Stimulated activated CD4-positive, alpha-beta T cell treated with anti-CD3 and anti-CD28 coated beads, Interleukin-1b, Interleukin-23, amount 100 ng/mL, for 1 hour (primary cell): ENCODE results near the gene TEX51.

Experiments used
- DNase-seq, 2 donors: peaks; one replicate each; pipeline ENCODE4 v3.0.0-alpha.2; 2020; ENCODE audit warnings: low read depth in 2 of 2

TEX51 gene

GRCh38 chr2:126891681-126892500 is 6.8 kb upstream of the TEX51 start:
- no peak for DNase-seq

- DNase-seq = no peak
Observed at GRCh38 chr2:126893153-126893552, 5.5 kb upstream of the TEX51 start.

DNA sequence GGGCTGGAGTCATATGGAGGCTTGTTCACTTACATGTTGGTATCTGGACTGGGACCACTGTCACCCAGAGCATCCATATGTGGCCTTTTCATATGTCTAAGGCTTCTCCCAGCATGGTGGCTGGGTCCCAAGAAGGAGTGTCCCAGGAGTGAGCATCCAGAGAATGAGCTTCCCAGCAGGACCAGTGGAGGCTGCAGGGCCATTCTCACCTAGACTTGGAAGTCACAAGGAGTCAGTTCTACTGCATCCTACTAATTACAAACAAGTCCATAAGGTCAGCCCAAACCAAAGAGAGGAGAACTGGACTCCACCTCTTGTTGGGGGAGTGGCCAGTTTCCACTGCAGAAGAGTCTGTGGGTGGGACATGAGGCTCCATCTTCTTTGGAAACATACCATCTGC is 5.1 kb upstream of the TEX51 start:
- no peak for DNase-seq

DNA sequence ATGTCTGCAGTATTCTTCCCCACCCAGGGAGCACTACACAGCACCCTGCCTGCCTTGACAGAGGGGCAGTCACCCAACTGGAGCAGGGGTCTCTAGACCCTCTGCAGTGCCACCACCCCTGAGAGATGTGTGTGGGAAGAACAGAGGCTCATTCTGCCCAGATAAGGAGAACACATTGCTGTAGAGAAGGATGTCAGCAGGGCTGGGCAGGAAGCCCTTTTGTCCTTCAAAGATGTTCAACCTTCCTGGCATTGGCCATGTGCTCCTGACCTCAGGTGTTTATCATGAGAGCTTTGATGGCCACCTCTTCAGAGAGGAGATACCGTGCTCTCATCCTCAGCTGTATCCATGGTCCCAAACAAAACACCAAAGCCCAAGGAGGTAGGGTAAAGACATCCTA is 4.6 kb upstream of the TEX51 start:
- no peak for DNase-seq

DNA sequence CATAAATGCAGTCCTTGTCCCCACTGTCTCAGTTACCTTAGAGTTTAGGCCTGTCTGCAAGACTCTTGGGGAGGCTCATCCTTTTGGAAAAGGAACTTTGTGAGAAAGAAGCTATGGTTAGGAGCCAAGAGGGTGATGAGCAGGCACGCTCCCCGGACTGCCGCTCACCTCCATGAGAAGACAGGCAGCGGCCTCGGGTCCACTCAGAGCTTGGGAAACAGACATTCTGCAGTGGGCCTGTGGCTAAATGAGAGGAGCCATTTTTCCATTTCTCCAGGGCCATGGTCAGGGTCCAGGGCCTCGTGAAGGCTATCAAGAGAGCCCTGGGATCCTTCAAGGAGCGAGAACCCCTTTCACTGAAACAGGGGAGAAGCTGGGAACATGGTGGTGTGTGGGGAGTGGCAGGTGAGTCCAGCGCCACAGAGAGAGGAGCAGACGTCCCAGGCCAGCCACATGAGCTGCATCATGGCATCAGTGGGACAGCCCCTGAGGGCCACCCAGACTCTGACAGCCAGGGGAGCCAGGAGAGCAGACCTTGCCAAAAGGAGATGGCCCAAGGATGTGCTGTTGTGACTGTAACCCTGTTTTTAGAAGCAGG is 4.0 kb upstream of the TEX51 start:
- DNase-seq = no peak

GRCh38 chr2:126895336-126895735 is 3.4 kb upstream of the TEX51 start:
- DNase-seq = no peak

- DNase-seq = no peak
Observed at GRCh38 chr2:126896471-126896870, 2.2 kb upstream of the TEX51 start.

DNA sequence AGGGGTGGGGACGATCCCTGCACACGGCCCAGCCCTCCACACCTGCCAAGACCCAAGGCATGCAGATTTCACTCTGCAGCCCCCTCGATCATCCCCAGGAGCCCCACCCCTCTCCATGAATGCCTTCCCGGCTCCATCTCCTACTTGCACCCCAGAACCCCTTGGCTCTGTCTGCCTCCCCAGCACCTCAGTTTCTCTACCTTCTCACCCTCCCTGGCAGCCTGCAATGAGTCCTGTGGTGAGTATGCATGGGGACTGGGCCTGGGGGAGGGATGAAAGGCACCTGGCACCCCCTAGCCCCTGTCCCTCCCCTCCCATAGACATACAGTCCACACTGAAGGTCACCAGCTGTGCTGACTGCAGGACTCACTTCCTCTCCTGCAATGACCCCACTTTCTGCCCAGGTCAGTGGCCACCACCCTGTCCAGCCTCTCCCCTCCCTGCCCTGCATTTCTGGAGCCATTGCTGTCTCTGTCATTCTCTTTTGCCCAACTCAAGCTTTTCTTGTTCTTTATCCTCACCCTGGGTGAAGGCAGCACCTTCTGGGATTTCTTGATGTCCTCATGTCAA is 1.0 kb downstream of the TEX51 start:
- DNase-seq = no peak

- no peak for DNase-seq
Observed at GRCh38 chr2:126900646-126901319, 2.1 kb downstream of the TEX51 start.

- DNase-seq = no peak
Observed at GRCh38 chr2:126901459-126901858, 2.8 kb downstream of the TEX51 start.

DNA sequence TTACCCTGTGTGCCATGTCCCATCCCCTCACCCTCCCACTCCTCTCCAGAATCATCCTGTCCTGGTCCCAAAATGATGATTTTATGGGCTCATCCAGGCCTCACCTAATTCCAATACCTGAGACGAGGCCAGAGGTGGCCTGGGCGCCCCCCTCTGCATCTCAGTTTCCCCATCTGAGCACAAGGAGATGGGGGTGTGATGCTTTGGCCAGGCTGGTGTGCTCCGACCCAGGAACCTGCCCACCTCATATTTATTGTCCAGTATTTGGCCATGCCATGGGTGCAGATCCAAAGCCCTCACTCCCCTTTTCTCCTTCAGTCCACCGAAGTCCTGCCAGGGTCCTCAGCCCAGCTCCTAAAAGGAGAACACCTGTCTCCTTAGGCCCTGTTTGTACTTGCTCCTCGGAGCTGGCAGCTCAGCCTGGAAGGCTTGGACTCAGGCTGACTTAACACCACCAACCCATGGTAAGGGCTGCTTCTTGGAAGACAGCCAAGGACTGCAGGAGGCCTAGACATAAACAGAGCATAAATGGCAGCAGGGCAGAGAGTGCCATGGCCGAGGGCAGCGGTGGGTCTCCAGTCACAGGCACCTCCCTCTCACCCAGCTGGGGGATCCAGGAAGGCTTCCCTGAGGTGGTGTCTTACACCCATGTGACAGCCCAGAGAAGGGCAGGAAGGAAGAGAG is 3.6 kb downstream of the TEX51 start:
- DNase-seq = no peak

- DNase-seq = no peak
Observed at GRCh38 chr2:126902859-126903258, 4.2 kb downstream of the TEX51 start.

- no peak for DNase-seq
Observed at GRCh38 chr2:126905991-126906390, 7.3 kb downstream of the TEX51 start.

GRCh38 chr2:126906781-126907180 is 8.1 kb downstream of the TEX51 start:
- no peak for DNase-seq

DNA sequence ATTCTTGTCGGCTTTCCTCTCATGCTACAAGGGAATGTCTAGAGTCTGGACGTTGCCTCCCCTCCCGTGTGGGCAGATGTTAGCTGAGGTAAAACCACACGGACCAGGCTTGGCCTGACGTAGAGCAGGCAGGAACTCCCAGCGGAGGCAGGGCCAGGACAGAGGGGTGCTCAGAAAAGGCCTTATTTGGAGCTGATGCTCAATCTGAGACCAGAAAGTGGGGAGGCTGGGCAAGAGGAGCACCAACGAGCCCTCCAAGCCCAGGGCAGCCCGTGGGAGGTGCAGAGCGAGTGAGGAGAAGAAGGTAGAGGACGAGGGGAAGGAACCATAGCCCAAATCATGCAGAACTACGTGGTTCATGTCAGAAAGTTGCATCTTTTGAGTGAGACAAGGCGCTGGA is 9.0 kb downstream of the TEX51 start:
- no peak for DNase-seq

DNA sequence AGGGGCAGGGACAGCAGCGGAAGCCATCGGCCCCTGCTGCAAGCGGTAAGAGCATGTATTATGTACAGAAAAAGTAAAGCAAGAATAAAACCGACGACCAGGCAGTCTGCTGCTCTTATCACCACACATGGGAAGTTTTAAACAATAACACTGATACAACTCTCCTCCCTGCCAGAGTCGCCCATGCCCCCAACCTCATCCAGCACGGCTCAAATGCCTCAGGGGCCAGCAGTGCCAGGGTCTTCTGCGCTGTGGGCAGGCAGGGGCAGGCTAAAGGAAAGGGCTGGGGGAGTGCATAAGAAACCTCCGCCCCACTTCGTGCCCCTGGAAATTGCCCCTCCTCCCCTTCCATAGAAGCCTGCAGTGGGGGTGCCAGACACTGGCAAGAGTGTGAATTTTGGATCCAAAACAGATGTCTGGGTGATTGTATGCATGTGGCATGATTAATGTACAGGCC is 10.1 kb downstream of the TEX51 start:
- DNase-seq = no peak

GRCh38 chr2:126909366-126909765 is 10.7 kb downstream of the TEX51 start:
- DNase-seq = no peak

- DNase-seq = no peak
Observed at GRCh38 chr2:126909781-126910180, 11.1 kb downstream of the TEX51 start.

DNA sequence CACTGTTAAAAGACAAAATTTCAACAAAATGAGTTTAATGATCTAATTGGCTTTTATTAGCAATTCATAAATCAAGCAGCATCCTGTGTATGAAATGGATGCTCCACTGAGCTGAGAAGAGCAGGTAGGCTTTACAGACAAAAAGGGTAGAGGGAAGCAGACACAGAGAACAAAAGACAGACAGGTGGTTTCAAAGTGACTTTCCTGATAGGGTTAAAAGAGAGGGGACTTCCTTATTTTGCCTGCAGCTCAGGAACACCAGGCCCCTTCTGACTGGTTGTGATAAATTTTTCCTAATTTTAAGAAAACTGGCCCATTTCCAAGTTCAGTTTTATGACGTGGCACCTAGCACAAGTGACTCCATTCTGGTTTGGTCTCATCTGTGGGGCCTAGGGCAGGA is 11.9 kb downstream of the TEX51 start:
- DNase-seq = no peak

DNA sequence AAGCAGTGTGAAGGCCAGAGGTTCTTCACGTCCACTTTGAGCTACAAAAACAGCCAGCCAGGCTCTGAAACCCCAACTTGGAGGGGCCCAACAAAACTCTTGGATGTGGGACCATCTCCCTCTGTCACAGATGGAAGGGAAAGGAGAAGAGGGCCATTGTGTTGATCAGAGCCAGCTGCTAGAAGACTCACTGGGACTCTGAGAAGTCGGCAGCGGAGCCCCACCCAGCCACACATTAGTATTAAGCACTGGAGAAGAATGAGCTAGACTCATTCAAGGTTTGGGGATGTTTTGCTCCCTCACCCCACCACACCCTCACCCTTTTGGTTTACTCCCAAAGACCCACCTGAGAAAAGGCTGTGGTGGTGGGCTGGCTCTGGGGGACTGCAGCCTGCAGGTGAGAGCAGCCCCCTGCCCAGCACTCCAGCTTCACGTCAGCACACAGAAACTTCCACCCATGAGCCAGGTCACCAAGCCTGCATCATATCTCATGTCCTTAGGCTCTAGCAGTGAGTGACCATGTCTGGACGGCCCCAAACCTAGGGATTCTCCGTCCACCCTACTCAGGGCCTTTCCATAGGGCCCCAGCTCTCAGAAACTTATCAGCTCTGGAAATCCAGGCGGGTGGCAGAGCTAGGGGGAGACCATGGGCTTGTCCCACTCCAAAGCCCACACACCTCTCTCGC is 12.6 kb downstream of the TEX51 start:
- no peak for DNase-seq

DNA sequence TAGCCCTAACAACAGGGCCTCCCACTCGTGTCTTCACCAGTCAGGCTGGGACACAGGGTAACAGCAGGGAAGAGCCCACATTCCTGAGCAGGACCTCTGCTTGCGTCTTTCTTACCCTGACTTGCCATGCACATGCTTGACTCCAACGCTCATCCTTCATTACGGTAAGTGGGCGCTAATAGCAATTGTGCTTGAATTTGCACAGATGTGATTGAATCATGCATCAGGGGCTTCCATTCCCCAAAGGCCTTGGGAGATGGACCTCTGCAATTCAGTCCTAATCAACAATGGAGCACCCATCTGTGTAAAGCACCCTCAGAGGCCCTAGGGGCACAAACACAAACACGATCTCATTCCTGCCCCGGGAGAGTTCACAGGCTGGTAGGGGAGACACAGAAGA is 13.5 kb downstream of the TEX51 start:
- no peak for DNase-seq
